Naive thymus-derived CD4-positive, alpha-beta T cell (primary cell): ENCODE results near the gene CXCR2. TPM values are rescaled to one million over a fixed set of nuclear protein-coding genes. Genes with fewer than 3 reads are reported as not detected.
"Not testable (repeated sequence)": the region's sequence is repeated elsewhere in the genome, so short reads cannot be mapped to it uniquely, and the experiment has no call there.

Experiments used
- ATAC-seq: fragments of 150-1000 bp; cut with Tn5 transposase; 2 replicates; pipeline ENCODE4 v1.10.0; 2021; ENCODE audit warnings: mild to moderate bottlenecking, moderate library complexity
- CTCF ChIA-PET: fragments of 350-600 bp; sonication (Branson Sonifier 250); formaldehyde crosslinking; loops from one replicate; lab custom pipeline; 2021; ENCODE audit warnings: antibody characterized with exemption; lab: Charles Lee
- POLR2A ChIA-PET: fragments of 350-600 bp; sonication (Branson Sonifier 250); formaldehyde crosslinking; loops from one replicate; lab custom pipeline; 2021; ENCODE audit warnings: antibody characterized with exemption, inconsistent platforms; lab: Charles Lee
- DNase-seq, 9 donors: peaks; one replicate each; pipeline versions ENCODE4 v3.0.0 to v3.0.0-alpha.2; 2020 to 2022; ENCODE audit warnings: mixed read lengths in 1 of 9
- H3K27ac ChIP-seq: one replicate; pipeline ENCODE4 v1.7.0; 2013; ENCODE audit warnings: mild to moderate bottlenecking, low read depth, low read length, moderate library complexity
- H3K27me3 ChIP-seq, 2 donors: one replicate each; pipeline ENCODE4 v1.7.0; 2013; ENCODE audit warnings: low read length in 2 of 2, mild to moderate bottlenecking in 2 of 2, moderate library complexity in 2 of 2; ENCODE audit not compliant: control insufficient read depth in 2 of 2, insufficient read depth in 2 of 2
- H3K36me3 ChIP-seq, 3 experiments: 1 replicate in 2 of 3; 2 replicates in 1 of 3; pipeline ENCODE4 v1.7.0; 2013; ENCODE audit warnings: low read length in 3 of 3, mild to moderate bottlenecking in 3 of 3, moderate library complexity in 1 of 3; ENCODE audit not compliant: insufficient read depth in 3 of 3, control insufficient read depth in 2 of 3
- H3K4me1 ChIP-seq, 2 donors: one replicate each; pipeline ENCODE4 v1.7.0; 2013; ENCODE audit warnings: low read length in 2 of 2, mild to moderate bottlenecking in 2 of 2, moderate library complexity in 1 of 2; ENCODE audit not compliant: control insufficient read depth in 2 of 2, insufficient read depth in 2 of 2
- H3K4me3 ChIP-seq: 2 replicates; pipeline ENCODE4 v1.7.0; 2013; ENCODE audit warnings: mild to moderate bottlenecking, low read length
- H3K9me3 ChIP-seq, 3 experiments: 1 replicate in 2 of 3; 2 replicates in 1 of 3; pipeline ENCODE4 v1.7.0; 2013; ENCODE audit warnings: low read length in 3 of 3; ENCODE audit not compliant: control insufficient read depth in 2 of 3
- H3K27ac Mint-ChIP-seq, 9 donors: one replicate each; pipeline ENCODE4 v1.8.0; 2020 to 2022; ENCODE audit warnings: mixed read lengths in 9 of 9, mild to moderate bottlenecking in 8 of 9, moderate library complexity in 5 of 9, inconsistent platforms in 2 of 9
- H3K27me3 Mint-ChIP-seq, 5 donors: one replicate each; pipeline ENCODE4 v1.8.0; 2021 to 2022; ENCODE audit warnings: mixed read lengths in 5 of 5, mild to moderate bottlenecking in 1 of 5
- H3K36me3 Mint-ChIP-seq, 5 donors: one replicate each; pipeline ENCODE4 v1.8.0; 2020 to 2022; ENCODE audit warnings: mixed read lengths in 5 of 5, mild to moderate bottlenecking in 3 of 5, inconsistent platforms in 1 of 5
- H3K4me1 Mint-ChIP-seq, 7 donors: one replicate each; pipeline ENCODE4 v1.8.0; 2020 to 2022; ENCODE audit warnings: mixed read lengths in 7 of 7, mild to moderate bottlenecking in 3 of 7, inconsistent platforms in 1 of 7
- H3K4me3 Mint-ChIP-seq, 10 donors: one replicate each; pipeline ENCODE4 v1.8.0; 2020 to 2022; ENCODE audit warnings: mild to moderate bottlenecking in 10 of 10, mixed read lengths in 10 of 10, moderate library complexity in 6 of 10, inconsistent platforms in 2 of 10
- H3K9me3 Mint-ChIP-seq, 11 donors: one replicate each; pipeline ENCODE4 v1.8.0; 2020 to 2022; ENCODE audit warnings: mixed read lengths in 11 of 11, mild to moderate bottlenecking in 4 of 11, inconsistent platforms in 1 of 11, moderate library complexity in 1 of 11
- intact Hi-C, 2 donors: fragments of 100-400 bp; cut with micrococcal nuclease; formaldehyde crosslinking; loops; one replicate each; pipeline ENCODE4 v1.15.1; 2023
- polyA plus RNA-seq, 2 donors: library from polyadenylated mRNA; unstranded; fragments of 300-500 nt; fragmentation: Illumina TruSeq; gene quantifications; one replicate each; pipeline ENCODE4 v1.2.3, GENCODE V29; 2021
- total RNA-seq, 6 experiments: library from RNA in 5 of 6; stranded (reverse) in 5 of 6; gene quantifications; 1 replicate in 5 of 6; 2 replicates in 1 of 6; pipeline ENCODE4 v1.2.3 and lab custom pipeline; 2021 to 2026

The CXCR2 gene
- total and polyA plus RNA-seq, 7 experiments from 2014 or later: 0.13 to 3.0 (median 0.73) TPM; not detected in 4

- Histone ChIP-seq H3K4me1 (no peaks in the 10 kb centered on the region), H3K4me3 (no peak overlapping the region), H3K27me3 (no peaks in the 10 kb centered on the region), H3K36me3 (no peaks in the 10 kb centered on the region), H3K27ac (no peak overlapping the region), H3K9me3 (no peaks in the 10 kb centered on the region)
- Mint-ChIP-seq H3K27ac (no peak overlapping the region), H3K4me1 (no peaks in the 10 kb centered on the region), H3K4me3 (no peak overlapping the region), H3K9me3 (no peaks in the 10 kb centered on the region), H3K36me3 (peaks cover 0 to 1% (median 0%) of the 10 kb centered on the region in 5 donors), H3K27me3 (peaks cover 0 to 27% (median 8%) of the 10 kb centered on the region in 5 donors)
- DNase-seq (no peak), ATAC-seq (no peak)
- ChIA-PET CTCF (no interaction called here), POLR2A (no interaction called here)
- intact Hi-C loops: no loop called here
Observed at GRCh38 chr2:218095853-218096252, 30.0 kb upstream of the CXCR2 start.

DNA sequence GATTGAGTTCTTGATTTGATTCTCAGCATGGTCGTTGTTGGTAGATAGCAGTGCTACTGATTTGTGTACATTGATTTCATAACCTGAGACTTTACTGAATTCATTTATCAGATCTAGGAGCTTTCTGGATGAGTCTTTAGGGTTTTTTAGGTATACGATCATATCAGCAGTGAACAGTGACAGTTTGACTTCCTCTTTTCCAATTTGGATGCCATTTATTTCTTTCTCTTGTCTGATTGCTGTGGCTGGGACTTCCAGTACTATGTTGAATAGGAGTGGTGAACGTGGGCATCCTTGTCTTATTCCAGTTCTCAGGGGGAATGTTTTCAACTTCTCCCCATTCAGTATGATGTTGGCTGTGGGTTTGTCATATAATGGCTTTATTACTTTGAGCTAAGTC is 27.9 kb upstream of the CXCR2 start:
- H3K27ac ChIP-seq: no peak overlapping the region
- DNase-seq (no peak), ATAC-seq (no peak)
- H3K36me3 ChIP-seq: no peaks in the 10 kb centered on the region
- H3K27me3 Mint-ChIP-seq: peaks cover 0 to 31% (median 12%) of the 10 kb centered on the region in 5 donors
- no peak overlapping the region for H3K4me3 ChIP-seq
- H3K4me1 ChIP-seq: no peaks in the 10 kb centered on the region
- no peaks in the 10 kb centered on the region for H3K9me3 ChIP-seq
- ChIA-PET POLR2A (no interaction called here), CTCF (interaction anchor here (0.6 kb wide), 1 partner anchor 550 kb away, joined by 3 read pairs; no protein-coding TSS in a partner anchor)
- intact Hi-C loops: no loop called here
- no peak overlapping the region for H3K27ac Mint-ChIP-seq
- no peak overlapping the region for H3K4me3 Mint-ChIP-seq
- H3K4me1 Mint-ChIP-seq: no peaks in the 10 kb centered on the region
- H3K9me3 Mint-ChIP-seq: peaks cover 0 to 2% (median 0%) of the 10 kb centered on the region in 11 donors
- no peaks in the 10 kb centered on the region for H3K27me3 ChIP-seq
- H3K36me3 Mint-ChIP-seq: peaks cover 0 to 1% (median 0%) of the 10 kb centered on the region in 5 donors

DNA sequence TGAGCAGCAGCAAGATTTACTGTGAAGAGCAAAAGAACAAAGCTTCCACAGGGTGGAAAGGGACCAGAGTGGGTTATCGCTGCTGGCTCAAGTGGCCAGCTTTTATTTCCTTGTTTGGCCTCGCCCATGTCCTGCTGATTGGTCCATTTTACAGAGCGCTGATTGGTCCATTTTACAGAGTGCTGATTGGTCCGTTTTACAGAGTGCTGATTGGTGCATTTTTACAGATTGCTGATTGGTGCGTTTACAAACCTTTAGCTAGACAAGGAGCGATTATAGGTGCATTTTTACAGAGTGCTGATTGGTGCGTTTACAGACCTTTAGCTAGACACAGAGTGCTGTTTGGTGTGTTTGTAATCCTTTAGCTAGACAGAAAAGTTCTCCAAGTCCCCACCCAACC is 17.0 kb upstream of the CXCR2 start:
- H3K4me1 ChIP-seq, H3K27ac Mint-ChIP-seq, H3K36me3 Mint-ChIP-seq, POLR2A ChIA-PET, H3K9me3 ChIP-seq, DNase-seq, intact Hi-C loops, H3K27me3 ChIP-seq, H3K4me1 Mint-ChIP-seq, ATAC-seq, H3K4me3 ChIP-seq, H3K4me3 Mint-ChIP-seq, H3K27ac ChIP-seq, H3K36me3 ChIP-seq: not testable (repeated sequence)
- H3K27me3 Mint-ChIP-seq: peaks cover 24 to 51% (median 39%) of the 10 kb centered on the region in 5 donors
- H3K9me3 Mint-ChIP-seq: peaks cover 8 to 44% (median 21%) of the 10 kb centered on the region in 11 donors
- CTCF ChIA-PET: interaction anchor here (0.7 kb wide), 1 partner anchor 32 kb away, joined by 4 read pairs; no protein-coding TSS in a partner anchor

GRCh38 chr2:218121789-218122188 is 4.0 kb upstream of the CXCR2 start:
- H3K27ac Mint-ChIP-seq, H3K36me3 ChIP-seq, POLR2A ChIA-PET, ATAC-seq, intact Hi-C loops, H3K4me1 ChIP-seq, CTCF ChIA-PET, H3K4me3 ChIP-seq, H3K9me3 ChIP-seq, H3K27ac ChIP-seq, H3K27me3 ChIP-seq, H3K4me3 Mint-ChIP-seq, DNase-seq: not testable (repeated sequence)
- peaks cover 5 to 67% (median 22%) of the 10 kb centered on the region in 11 donors for H3K9me3 Mint-ChIP-seq
- H3K4me1 Mint-ChIP-seq: peaks cover 5 to 15% (median 9%) of the 10 kb centered on the region in 7 donors
- H3K36me3 Mint-ChIP-seq: peaks cover 0 to 16% (median 0%) of the 10 kb centered on the region in 5 donors
- peaks cover 10 to 17% (median 10%) of the 10 kb centered on the region in 5 donors for H3K27me3 Mint-ChIP-seq

DNA sequence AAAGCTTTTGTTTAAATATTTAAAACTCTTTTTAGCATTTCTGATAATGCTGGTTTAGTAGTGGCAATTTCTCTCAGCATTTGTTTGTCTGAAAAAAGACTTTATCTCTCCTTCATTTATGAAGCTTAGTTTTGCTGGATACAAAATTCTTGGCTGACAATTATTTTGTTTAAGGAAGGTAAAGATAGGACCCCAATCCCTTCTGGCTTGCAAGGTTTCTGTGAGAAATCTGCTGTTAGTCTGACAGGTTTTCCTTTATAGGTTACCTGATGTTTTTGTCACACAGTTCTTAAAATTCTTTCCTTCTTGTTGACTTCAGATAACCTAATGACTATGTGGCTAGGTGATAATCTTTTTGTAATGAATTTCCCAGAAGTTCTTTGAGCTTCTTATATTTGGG is 3.5 kb upstream of the CXCR2 start:
- H3K4me3 ChIP-seq, H3K4me1 ChIP-seq, H3K27ac ChIP-seq, H3K36me3 ChIP-seq, H3K27ac Mint-ChIP-seq, ATAC-seq, DNase-seq, H3K4me3 Mint-ChIP-seq, H3K9me3 ChIP-seq, intact Hi-C loops, H3K27me3 ChIP-seq, POLR2A ChIA-PET: not testable (repeated sequence)
- H3K9me3 Mint-ChIP-seq: peaks cover 5 to 62% (median 20%) of the 10 kb centered on the region in 11 donors
- H3K4me1 Mint-ChIP-seq: peaks cover 5 to 15% (median 9%) of the 10 kb centered on the region in 7 donors
- peaks cover 10 to 17% (median 10%) of the 10 kb centered on the region in 5 donors for H3K27me3 Mint-ChIP-seq
- CTCF ChIA-PET: interaction anchor here (0.7 kb wide), 1 partner anchor 1004 kb away, joined by 3 read pairs; no protein-coding TSS in a partner anchor
- peaks cover 0 to 16% (median 0%) of the 10 kb centered on the region in 5 donors for H3K36me3 Mint-ChIP-seq

- peaks cover 10 to 17% (median 14%) of the 10 kb centered on the region in 5 donors for H3K27me3 Mint-ChIP-seq
- CTCF ChIA-PET: no interaction called here
Observed at GRCh38 chr2:218123986-218124385, 1.8 kb upstream of the CXCR2 start.

GRCh38 chr2:218125095-218125494 is 733 bp upstream of the CXCR2 start:
- intact Hi-C loops: no loop called here
- H3K27ac ChIP-seq: no peak overlapping the region
- H3K4me3 ChIP-seq: no peak overlapping the region
- peaks cover 5 to 35% (median 15%) of the 10 kb centered on the region in 11 donors for H3K9me3 Mint-ChIP-seq
- no peaks in the 10 kb centered on the region for H3K36me3 ChIP-seq
- DNase-seq: no peak
- peak overlapping the region in 3 of 10 donors; percentile 58 to 71 (median 63) for H3K4me3 Mint-ChIP-seq
- no peak overlapping the region for H3K27ac Mint-ChIP-seq
- no peaks in the 10 kb centered on the region for H3K4me1 ChIP-seq
- no peaks in the 10 kb centered on the region for H3K9me3 ChIP-seq
- POLR2A ChIA-PET: no interaction called here
- H3K27me3 ChIP-seq: peaks cover 0 to 7% of the 10 kb centered on the region in 2 donors
- H3K27me3 Mint-ChIP-seq: peaks cover 7 to 17% (median 13%) of the 10 kb centered on the region in 5 donors
- H3K36me3 Mint-ChIP-seq: peaks cover 0 to 3% (median 0%) of the 10 kb centered on the region in 5 donors
- CTCF ChIA-PET: no interaction called here
- peaks cover 5 to 15% (median 10%) of the 10 kb centered on the region in 7 donors for H3K4me1 Mint-ChIP-seq
- peak; percentile 67 for ATAC-seq

More at GRCh38 chr2:218123986-218124385, 1.8 kb upstream of the CXCR2 start:
- ATAC-seq: no peak
- no peaks in the 10 kb centered on the region for H3K4me1 ChIP-seq
- H3K27me3 ChIP-seq: peaks cover 0 to 7% of the 10 kb centered on the region in 2 donors
- H3K27ac ChIP-seq: no peak overlapping the region
- H3K4me1 Mint-ChIP-seq: peaks cover 5 to 15% (median 9%) of the 10 kb centered on the region in 7 donors
- intact Hi-C loops: no loop called here
- no peaks in the 10 kb centered on the region for H3K36me3 ChIP-seq
- no peaks in the 10 kb centered on the region for H3K9me3 ChIP-seq
- POLR2A ChIA-PET: interaction anchor here (0.6 kb wide), 2 partner anchors 13 to 22 kb away, joined by 3 to 4 read pairs; no protein-coding TSS in a partner anchor
- peaks cover 5 to 45% (median 15%) of the 10 kb centered on the region in 11 donors for H3K9me3 Mint-ChIP-seq
- no peak for DNase-seq
- no peak overlapping the region for H3K27ac Mint-ChIP-seq
- H3K4me3 ChIP-seq: no peak overlapping the region
- no peak overlapping the region for H3K4me3 Mint-ChIP-seq
- H3K36me3 Mint-ChIP-seq: peaks cover 0 to 8% (median 0%) of the 10 kb centered on the region in 5 donors
